GM21447 (cell line): ENCODE data around the gene CCR5AS.

ENCODE experiments used
- ATAC-seq: cut with Tn5 transposase; IDR thresholded peaks from one replicate; pipeline ENCODE4 v1.9.1; 2021; ENCODE audit not compliant: unreplicated experiment

CCR5AS gene

DNA sequence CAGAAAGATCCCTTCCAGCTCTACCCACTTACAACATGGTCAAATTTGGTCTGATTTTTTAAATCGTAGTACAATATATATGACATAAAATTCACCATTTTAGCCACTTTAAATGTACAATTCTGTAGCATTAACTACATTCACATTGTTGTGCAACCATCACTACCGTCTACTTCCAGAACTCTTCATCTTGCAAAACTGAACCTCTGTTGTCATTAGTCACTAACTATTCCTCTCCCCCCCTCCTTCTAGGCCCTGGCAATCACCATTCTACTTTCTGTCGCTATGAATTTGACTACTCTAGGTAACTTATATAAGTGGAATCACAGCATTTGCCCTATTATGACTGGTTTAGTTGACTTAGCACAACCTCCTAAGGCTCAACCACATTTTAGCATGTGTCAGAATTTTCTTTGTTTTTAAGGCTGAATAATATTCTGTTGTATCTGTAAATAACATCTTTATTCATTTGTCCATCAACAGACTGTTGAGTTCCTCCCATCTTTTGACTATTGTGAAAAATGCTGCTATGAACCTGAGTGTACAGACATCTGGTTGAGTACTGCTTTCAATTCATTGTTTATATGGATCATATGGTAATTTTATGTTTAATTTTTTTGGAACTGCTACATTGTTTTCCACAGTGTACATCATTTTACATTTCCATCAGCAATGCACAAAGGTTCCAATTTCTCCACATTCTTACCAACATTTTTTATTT is 88.5 kb downstream of the CCR5AS start:
- ATAC-seq, result no peak

DNA sequence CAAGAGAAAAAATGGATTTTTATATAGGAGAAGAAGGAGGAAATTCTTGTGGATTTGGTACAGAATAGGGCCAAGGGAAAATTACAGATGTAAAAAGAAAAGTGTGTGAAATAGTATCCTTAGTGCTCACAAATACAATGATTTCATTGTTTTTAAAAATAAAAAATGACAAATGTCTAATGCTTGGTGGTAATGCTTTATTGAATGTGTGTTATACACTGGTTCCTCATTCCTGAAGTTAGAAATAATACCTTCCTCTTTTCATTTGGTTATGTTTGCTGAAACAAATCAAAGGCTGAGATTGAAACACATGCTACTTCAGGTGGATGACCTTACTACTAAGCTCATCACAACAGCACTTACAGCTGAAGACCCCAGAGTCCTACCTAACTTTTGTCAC is 90.7 kb downstream of the CCR5AS start:
- ATAC-seq, result no peak

GRCh38 chr3:46314517-46314916 is 92.3 kb downstream of the CCR5AS start:
- ATAC-seq, result no peak
